Stimulated activated CD8-positive, alpha-beta memory T cell treated with anti-CD3 and anti-CD28 coated beads, Interleukin-4, amount 100 ng/mL, for 4 hours (primary cell): ENCODE data around the gene TAS2R50.
"Not testable (repeated sequence)": the region's sequence is repeated elsewhere in the genome, so short reads cannot be mapped to it uniquely, and the experiment has no call there.

Experiments used
- DNase-seq, 2 donors: peaks; one replicate each; pipeline ENCODE4 v3.0.0-alpha.2; 2020; ENCODE audit warnings: low read depth in 2 of 2, low spot score in 1 of 2

The TAS2R50 gene

GRCh38 chr12:10986812-10987211 is at the start of gene TAS2R50:
TAS2R50 (minus strand) TSS chr12:10986912; CDS start chr12:10986860, 52 bp downstream.
- DNase-seq = no peak

- not testable (repeated sequence) for DNase-seq
These were observed 47.2 kb upstream of the TAS2R50 start for GRCh38 chr12:11033959-11034358.

GRCh38 chr12:11031307-11031706 is 44.6 kb upstream of the TAS2R50 start, which contains the start of gene TAS2R31:
TAS2R31 (minus strand) TSS chr12:11031407; CDS start chr12:11031335, 72 bp downstream.
- no peak for DNase-seq

- no peak for DNase-seq
These were observed 39.4 kb upstream of the TAS2R50 start for GRCh38 chr12:11026118-11026517.

- no peak for DNase-seq
These were observed 36.7 kb upstream of the TAS2R50 start for GRCh38 chr12:11023387-11023786.

GRCh38 chr12:11022520-11022919 is 35.8 kb upstream of the TAS2R50 start, which contains the start of gene TAS2R19:
TAS2R19 (minus strand) TSS chr12:11022620; CDS start chr12:11022571, 49 bp downstream.
- DNase-seq = no peak

GRCh38 chr12:11016937-11017336 is 30.2 kb upstream of the TAS2R50 start:
- DNase-seq = no peak

- no peak for DNase-seq
These were observed 29.2 kb upstream of the TAS2R50 start for GRCh38 chr12:11015775-11016430.

- DNase-seq = no peak
These were observed 27.5 kb upstream of the TAS2R50 start for GRCh38 chr12:11014234-11014633.

- DNase-seq = no peak
These were observed 20.9 kb upstream of the TAS2R50 start for GRCh38 chr12:11007608-11008007.

- no peak for DNase-seq
These were observed 11.5 kb upstream of the TAS2R50 start, which contains the start of gene TAS2R20 for GRCh38 chr12:10998204-10998603. TAS2R20 (minus strand) TSS chr12:10998304; CDS start chr12:10997875, 429 bp downstream.

- DNase-seq = no peak
These were observed 7.6 kb upstream of the TAS2R50 start for GRCh38 chr12:10994307-10994706.

GRCh38 chr12:10989107-10989506 is 2.4 kb upstream of the TAS2R50 start:
- no peak for DNase-seq

GRCh38 chr12:10982244-10982643 is 4.5 kb downstream of the TAS2R50 start:
- DNase-seq = no peak

GRCh38 chr12:10974965-10975364 is 11.7 kb downstream of the TAS2R50 start:
- no peak for DNase-seq

GRCh38 chr12:10968765-10969456 is 17.8 kb downstream of the TAS2R50 start:
- no peak for DNase-seq

- DNase-seq = no peak
These were observed 19.3 kb downstream of the TAS2R50 start for GRCh38 chr12:10967409-10967808.

- no peak for DNase-seq
These were observed 20.4 kb downstream of the TAS2R50 start for GRCh38 chr12:10966314-10966713.

- no peak for DNase-seq
These were observed 21.2 kb downstream of the TAS2R50 start for GRCh38 chr12:10965476-10965875.

- DNase-seq = no peak
These were observed 26.5 kb downstream of the TAS2R50 start for GRCh38 chr12:10960211-10960610.

- DNase-seq = no peak
These were observed 26.9 kb downstream of the TAS2R50 start for GRCh38 chr12:10959804-10960203.

GRCh38 chr12:10957741-10958140 is 29.0 kb downstream of the TAS2R50 start:
- no peak for DNase-seq
